H9 (cell line): ENCODE data around the gene YES1. TPM values are rescaled to one million over a fixed set of nuclear protein-coding genes. Genes with fewer than 3 reads are reported as not detected.

Experiments
- DNase-seq: peaks from one replicate; pipeline ENCODE4 v3.0.0-alpha.2; 2017
- H2AFZ ChIP-seq: one replicate; pipeline ENCODE4 v1.6.1; 2013; ENCODE audit warnings: mild to moderate bottlenecking, low read length, control low read depth, moderate library complexity
- H2AK5ac ChIP-seq: 2 replicates; pipeline ENCODE4 v1.6.1; 2013; ENCODE audit warnings: low read length, control low read depth, mixed read lengths; ENCODE audit not compliant: insufficient read length
- H2BK120ac ChIP-seq: one replicate; pipeline ENCODE4 v1.6.1; 2013; ENCODE audit warnings: low read depth, mild to moderate bottlenecking, low read length, control low read depth, inconsistent platforms; ENCODE audit not compliant: poor library complexity, severe bottlenecking
- H2BK12ac ChIP-seq: 2 replicates; pipeline ENCODE4 v1.6.1; 2013; ENCODE audit warnings: low read length, control low read depth, mixed read lengths, low read depth; ENCODE audit not compliant: insufficient read length
- H2BK15ac ChIP-seq: 2 replicates; pipeline ENCODE4 v1.6.1; 2013; ENCODE audit warnings: low read depth, low read length, control low read depth
- H2BK20ac ChIP-seq: one replicate; pipeline ENCODE4 v1.6.1; 2013; ENCODE audit warnings: low read depth, mild to moderate bottlenecking, low read length, control low read depth, inconsistent platforms; ENCODE audit not compliant: poor library complexity, severe bottlenecking
- H2BK5ac ChIP-seq: 2 replicates; pipeline ENCODE4 v1.6.1; 2013; ENCODE audit warnings: low read length, control low read depth, mixed read lengths; ENCODE audit not compliant: insufficient read length
- H3K14ac ChIP-seq: 2 replicates; pipeline ENCODE4 v1.6.1; 2013; ENCODE audit warnings: low read length, control low read depth; ENCODE audit not compliant: insufficient read depth
- H3K18ac ChIP-seq: 2 replicates; pipeline ENCODE4 v1.6.1; 2013; ENCODE audit warnings: low read depth, mild to moderate bottlenecking, mixed read lengths, low read length, control low read depth; ENCODE audit not compliant: insufficient read length
- H3K23ac ChIP-seq: 2 replicates; pipeline ENCODE4 v1.6.1; 2013; ENCODE audit warnings: low read length, control low read depth, mixed read lengths, low read depth; ENCODE audit not compliant: insufficient read length
- H3K23me2 ChIP-seq: 2 replicates; pipeline ENCODE4 v1.6.1; 2013; ENCODE audit warnings: low read depth, mild to moderate bottlenecking, mixed read lengths, low read length, control low read depth; ENCODE audit not compliant: insufficient read length, poor library complexity, severe bottlenecking
- H3K27ac ChIP-seq: 2 replicates; pipeline ENCODE4 v1.5.1; 2013; ENCODE audit warnings: low read length, control low read depth, mixed read lengths, low read depth; ENCODE audit not compliant: insufficient read length
- H3K27me3 ChIP-seq: 2 replicates; pipeline ENCODE4 v1.6.1; 2013; ENCODE audit warnings: low read length, control low read depth, inconsistent platforms; ENCODE audit not compliant: insufficient read depth
- H3K4ac ChIP-seq: 2 replicates; pipeline ENCODE4 v1.6.1; 2013; ENCODE audit warnings: low read depth, mild to moderate bottlenecking, control low read depth, inconsistent platforms, low read length, moderate library complexity
- H3K4me1 ChIP-seq: 2 replicates; pipeline ENCODE4 v1.6.1; 2013; ENCODE audit warnings: low read length, control low read depth, inconsistent platforms; ENCODE audit not compliant: insufficient read depth
- H3K4me2 ChIP-seq: 2 replicates; pipeline ENCODE4 v1.6.1; 2013; ENCODE audit warnings: low read length, control low read depth, mixed read lengths; ENCODE audit not compliant: insufficient read length, insufficient read depth
- H3K56ac ChIP-seq: 2 replicates; pipeline ENCODE4 v1.6.1; 2013; ENCODE audit warnings: low read depth, mild to moderate bottlenecking, mixed read lengths, low read length, control low read depth; ENCODE audit not compliant: insufficient read length
- H3K79me1 ChIP-seq: 2 replicates; pipeline ENCODE4 v1.6.1; 2013; ENCODE audit warnings: low read depth, mild to moderate bottlenecking, moderate library complexity, low read length, control low read depth, inconsistent platforms; ENCODE audit not compliant: insufficient read depth, poor library complexity, severe bottlenecking
- H3K79me2 ChIP-seq: 2 replicates; pipeline ENCODE4 v1.6.1; 2013; ENCODE audit warnings: low read length, control low read depth, inconsistent platforms; ENCODE audit not compliant: insufficient read depth
- H3K9ac ChIP-seq: 2 replicates; pipeline ENCODE4 v1.6.1; 2013; ENCODE audit warnings: low read length, control low read depth, mixed read lengths; ENCODE audit not compliant: insufficient read length; ENCODE audit errors: extremely low read depth
- H3K9me3 ChIP-seq: one replicate; pipeline ENCODE4 v1.6.1; 2013; ENCODE audit warnings: low read depth, low read length, inconsistent platforms; ENCODE audit not compliant: control insufficient read depth
- H3T11ph ChIP-seq: one replicate; pipeline ENCODE4 v1.6.1; 2013; ENCODE audit warnings: mild to moderate bottlenecking, low read length, control low read depth, inconsistent platforms
- H4K20me1 ChIP-seq: one replicate; pipeline ENCODE4 v1.6.1; 2013; ENCODE audit not compliant: control insufficient read depth, insufficient read length, insufficient read depth
- H4K5ac ChIP-seq: 2 replicates; pipeline ENCODE4 v1.6.1; 2013; ENCODE audit warnings: low read depth, mild to moderate bottlenecking, mixed read lengths, low read length, control low read depth; ENCODE audit not compliant: insufficient read length
- H4K8ac ChIP-seq: replicated peaks from 2 replicates; pipeline ENCODE4 v1.6.1; 2013; ENCODE audit warnings: low read length, control low read depth, mixed read lengths, low read depth; ENCODE audit not compliant: insufficient read length
- H4K91ac ChIP-seq: 2 replicates; pipeline ENCODE4 v1.6.1; 2013; ENCODE audit warnings: low read depth, mild to moderate bottlenecking, moderate library complexity, mixed read lengths, low read length, control low read depth; ENCODE audit not compliant: insufficient read length
- H3K27ac Mint-ChIP-seq, 3 experiments: 2 replicates in 2 of 3; 3 replicates in 1 of 3; pipeline ENCODE4 v1.8.0; 2020 to 2021; ENCODE audit warnings: mixed read lengths in 3 of 3, mild to moderate bottlenecking in 1 of 3, moderate library complexity in 1 of 3
- H3K27me3 Mint-ChIP-seq: 2 replicates; pipeline ENCODE4 v1.8.0; 2021; ENCODE audit warnings: low read depth, mild to moderate bottlenecking, moderate library complexity, mixed read lengths
- H3K36me3 Mint-ChIP-seq, 3 experiments: 2 replicates in 2 of 3; 3 replicates in 1 of 3; pipeline ENCODE4 v1.8.0; 2020 to 2021; ENCODE audit warnings: low read depth in 3 of 3, mixed read lengths in 3 of 3; ENCODE audit not compliant: insufficient read depth in 1 of 3
- H3K4me1 Mint-ChIP-seq, 2 experiments: 2 replicates each; pipeline ENCODE4 v1.8.0; 2020; ENCODE audit warnings: mixed read lengths in 2 of 2
- H3K4me3 Mint-ChIP-seq, 2 experiments: 2 replicates in 1 of 2; 3 replicates in 1 of 2; pipeline ENCODE4 v1.8.0; 2020 to 2021; ENCODE audit warnings: mild to moderate bottlenecking in 2 of 2, mixed read lengths in 2 of 2, moderate library complexity in 1 of 2
- H3K9me3 Mint-ChIP-seq, 2 experiments: 2 replicates in 1 of 2; 3 replicates in 1 of 2; pipeline ENCODE4 v1.8.0; 2020; ENCODE audit warnings: mild to moderate bottlenecking in 2 of 2, mixed read lengths in 2 of 2, moderate library complexity in 1 of 2
- CTCF ChIP-seq: fragments of 200-600 bp; sonication (generic); conservative IDR thresholded peaks from 3 replicates; pipeline ENCODE4 v1.8.0; 2021; ENCODE audit warnings: antibody characterized with exemption, mild to moderate bottlenecking
- WGBS: extraction: QIAGEN DNeasy Blood & Tissue Kit; methylation state at CpG from one replicate; pipeline ENCODE4 v1.1.7; 2013; ENCODE audit warnings: missing lambda C conversion rate, low lambda C conversion rate, mixed read lengths; ENCODE audit not compliant: insufficient read length; ENCODE audit errors: extremely low coverage; 5-methylcytosine and 5-hydroxymethylcytosine counted together
- total RNA-seq: library from RNA; stranded (reverse); gene quantifications from 2 replicates; pipeline ENCODE4 v1.2.1, GENCODE V29; 2021

The YES1 gene
- total RNA-seq, 1 experiment from 2014 or later = 86.9 TPM

GRCh38 chr18:673317-673716 is 138.7 kb downstream of the YES1 start:
- no peak overlapping the region for H3K18ac ChIP-seq
- no peak overlapping the region for H3T11ph ChIP-seq
- H3K56ac ChIP-seq = no peak overlapping the region
- H3K79me1 ChIP-seq = no peaks in the 10 kb centered on the region
- no peak overlapping the region for H3K23ac ChIP-seq
- Mint-ChIP-seq H3K4me3 (no peak overlapping the region), H3K36me3 (peaks cover 24 to 86% (median 63%) of the 10 kb centered on the region in 3 experiments; a peak in 6 of 7 replicates), H3K9me3 (no peaks in the 10 kb centered on the region), H3K27ac (no peak overlapping the region), H3K27me3 (no peaks in the 10 kb centered on the region), H3K4me1 (no peaks in the 10 kb centered on the region)
- no peak overlapping the region for H2AFZ ChIP-seq
- no peak overlapping the region for H2BK20ac ChIP-seq
- H3K27me3 ChIP-seq = no peaks in the 10 kb centered on the region
- H2AK5ac ChIP-seq = no peak overlapping the region
- no peak overlapping the region for H3K4me2 ChIP-seq
- WGBS = no CpG with 5 or more reads among the region's 3 CpGs
- no peak overlapping the region for H4K5ac ChIP-seq
- no peak overlapping the region for H3K9ac ChIP-seq
- H2BK15ac ChIP-seq = no peak overlapping the region
- no peaks in the 10 kb centered on the region for H3K9me3 ChIP-seq
- no peak for TF ChIP-seq CTCF
- H3K27ac ChIP-seq = no peak overlapping the region
- no peaks in the 10 kb centered on the region for H3K79me2 ChIP-seq
- no peaks in the 10 kb centered on the region for H4K20me1 ChIP-seq
- H2BK120ac ChIP-seq = no peak overlapping the region
- no peak overlapping the region for H3K14ac ChIP-seq
- no peaks in the 10 kb centered on the region for H3K4me1 ChIP-seq
- H2BK5ac ChIP-seq = no peak overlapping the region
- DNase-seq = no peak
- H4K8ac ChIP-seq = no peak overlapping the region
- no peak overlapping the region for H4K91ac ChIP-seq
- no peaks in the 10 kb centered on the region for H3K23me2 ChIP-seq
- no peak overlapping the region for H2BK12ac ChIP-seq
- H3K4ac ChIP-seq = no peak overlapping the region

Other genes starting within 250 kb of the YES1 start
- gene CETN1, start 231.9 kb downstream of the YES1 start, total RNA-seq = not detected in 2 replicates
- 0.13 and 0.22 TPM in 2 replicates for gene CLUL1, start 215.3 kb downstream of the YES1 start, total RNA-seq
- gene TYMS, start 154.6 kb downstream of the YES1 start, total RNA-seq = 135 and 140 TPM in 2 replicates
- 37.9 and 40.3 TPM in 2 replicates for gene ENOSF1, start 99.6 kb downstream of the YES1 start, total RNA-seq
- gene ADCYAP1, start 92.6 kb upstream of the YES1 start, total RNA-seq = not detected in 2 replicates